Muscle layer of colon (tissue), 2 donors: Measurements from ENCODE around the gene OR2K2.
A peak's percentile ranks its signal among the peaks of the same experiment; 100 is the strongest.
"Not testable (repeated sequence)": the region's sequence is repeated elsewhere in the genome, so short reads cannot be mapped to it uniquely, and the experiment has no call there.

Experiments used
- H3K27ac ChIP-seq: one replicate; pipeline ENCODE4 v1.7.0; 2013; ENCODE audit warnings: low read depth, mild to moderate bottlenecking, low read length, moderate library complexity
- H3K27me3 ChIP-seq, 2 donors: one replicate each; pipeline ENCODE4 v1.7.0; 2013; ENCODE audit warnings: low read length in 2 of 2, mild to moderate bottlenecking in 2 of 2; ENCODE audit not compliant: insufficient read depth in 2 of 2, control insufficient read depth in 1 of 2
- H3K36me3 ChIP-seq: one replicate; pipeline ENCODE4 v1.7.0; 2013; ENCODE audit warnings: mild to moderate bottlenecking, low read length; ENCODE audit not compliant: insufficient read depth
- H3K4me1 ChIP-seq: one replicate; pipeline ENCODE4 v1.7.0; 2013; ENCODE audit warnings: mild to moderate bottlenecking, low read length; ENCODE audit not compliant: insufficient read depth
- H3K4me3 ChIP-seq, 2 donors: one replicate each; pipeline ENCODE4 v1.7.0; 2013; ENCODE audit warnings: low read length in 2 of 2, low read depth in 1 of 2, mild to moderate bottlenecking in 1 of 2, moderate library complexity in 1 of 2
- H3K9ac ChIP-seq: one replicate; pipeline ENCODE4 v1.7.0; 2013; ENCODE audit warnings: low read length
- H3K9me3 ChIP-seq: one replicate; pipeline ENCODE4 v1.7.0; 2013; ENCODE audit warnings: mild to moderate bottlenecking, low read length
- donor health status: abdominal sarcoma.
- donor health status: Adenocarcinoma of cecum.

Gene OR2K2

DNA sequence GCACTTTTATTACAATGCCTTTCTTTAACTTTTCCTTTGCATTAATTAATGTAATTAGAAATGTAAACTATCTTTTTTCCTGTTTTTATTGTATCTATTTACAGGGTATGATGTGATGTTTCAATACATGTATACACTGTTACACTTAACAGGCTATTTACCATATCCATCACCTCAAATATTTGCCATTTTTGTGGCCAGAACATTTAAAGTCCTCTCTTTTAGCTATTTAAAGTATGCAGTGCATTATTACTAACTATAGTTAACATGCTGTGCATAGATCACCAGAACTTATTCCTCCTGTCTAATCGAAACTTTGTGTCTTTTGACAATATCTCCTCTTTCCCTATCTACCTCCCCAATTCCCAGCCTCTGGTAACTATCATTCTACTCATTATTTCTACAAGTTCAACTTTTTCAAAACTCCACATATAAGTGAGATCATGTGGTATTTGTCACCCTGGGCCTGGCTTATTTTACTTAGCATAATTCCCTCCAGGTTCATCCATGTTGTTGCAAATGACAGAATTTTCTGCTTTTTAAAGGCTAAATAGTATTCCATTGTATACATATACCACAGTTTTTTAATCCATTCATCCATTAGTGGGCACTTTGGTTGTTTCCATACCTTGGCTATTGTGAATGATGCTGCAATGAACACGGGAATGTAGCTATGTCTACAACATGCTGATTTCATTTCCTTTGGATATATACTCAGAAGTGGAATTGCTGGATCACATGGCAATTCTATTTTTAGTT is 32.8 kb downstream of the OR2K2 start:
- H3K36me3 ChIP-seq: no peaks in the 10 kb centered on the region
- H3K9ac ChIP-seq: no peak overlapping the region
- no peaks in the 10 kb centered on the region for H3K27me3 ChIP-seq
- no peaks in the 10 kb centered on the region for H3K4me1 ChIP-seq
- H3K27ac ChIP-seq: peak overlapping the region; percentile 30
- no peaks in the 10 kb centered on the region for H3K9me3 ChIP-seq
- H3K4me3 ChIP-seq: no peak overlapping the region

- Histone ChIP-seq H3K9me3 (no peaks in the 10 kb centered on the region), H3K4me1 (no peaks in the 10 kb centered on the region), H3K27me3 (no peaks in the 10 kb centered on the region), H3K27ac (peak overlapping the region; percentile 10), H3K4me3 (no peak overlapping the region), H3K36me3 (no peaks in the 10 kb centered on the region), H3K9ac (no peak overlapping the region)
Observed at GRCh38 chr9:111294691-111295451, 35.2 kb downstream of the OR2K2 start.

DNA sequence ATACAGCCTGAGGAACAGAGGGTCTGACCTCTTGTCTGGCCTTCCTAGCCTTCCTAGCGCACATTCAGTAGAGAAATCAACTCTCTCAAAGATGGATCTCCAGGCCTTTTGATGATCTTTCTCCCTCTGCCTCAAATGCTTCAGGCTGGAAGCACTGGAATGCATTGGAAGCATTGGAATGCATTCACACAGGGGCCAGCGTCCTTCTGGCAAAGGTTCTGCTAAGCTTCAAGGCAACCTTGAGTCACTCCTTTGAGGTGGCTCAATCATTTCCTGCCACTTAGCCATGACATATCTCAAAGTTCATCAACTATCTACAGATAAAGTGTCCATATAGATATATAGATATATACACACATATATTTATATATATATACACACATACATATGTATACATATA is 42.9 kb downstream of the OR2K2 start:
- Histone ChIP-seq H3K4me3 (no peak overlapping the region), H3K36me3 (no peaks in the 10 kb centered on the region), H3K27me3 (no peaks in the 10 kb centered on the region), H3K27ac (no peak overlapping the region), H3K4me1 (no peaks in the 10 kb centered on the region), H3K9ac (no peak overlapping the region), H3K9me3 (no peaks in the 10 kb centered on the region)

DNA sequence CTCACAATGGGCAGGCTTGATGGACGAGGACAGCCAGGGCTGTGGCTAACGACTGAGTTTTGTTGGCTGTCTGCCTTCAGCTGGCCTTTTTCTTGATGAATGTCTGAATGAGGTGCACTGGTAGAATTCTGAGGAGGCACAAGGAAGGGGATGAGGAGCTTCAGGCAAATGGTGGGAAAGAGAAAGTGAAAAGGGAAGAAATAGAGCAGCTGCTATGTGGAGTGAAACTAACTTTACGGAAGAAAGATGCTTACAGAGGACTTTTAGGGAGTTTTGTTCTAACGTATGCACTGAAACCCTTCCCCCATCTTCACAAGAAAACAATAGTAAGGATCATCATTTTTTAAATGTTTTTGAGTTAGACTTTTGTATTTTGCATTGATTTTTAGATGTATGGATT is 45.3 kb downstream of the OR2K2 start:
- no peak overlapping the region for H3K27ac ChIP-seq
- no peak overlapping the region for H3K4me3 ChIP-seq
- H3K27me3 ChIP-seq: no peaks in the 10 kb centered on the region
- no peaks in the 10 kb centered on the region for H3K4me1 ChIP-seq
- H3K36me3 ChIP-seq: no peaks in the 10 kb centered on the region
- no peaks in the 10 kb centered on the region for H3K9me3 ChIP-seq
- H3K9ac ChIP-seq: no peak overlapping the region

DNA sequence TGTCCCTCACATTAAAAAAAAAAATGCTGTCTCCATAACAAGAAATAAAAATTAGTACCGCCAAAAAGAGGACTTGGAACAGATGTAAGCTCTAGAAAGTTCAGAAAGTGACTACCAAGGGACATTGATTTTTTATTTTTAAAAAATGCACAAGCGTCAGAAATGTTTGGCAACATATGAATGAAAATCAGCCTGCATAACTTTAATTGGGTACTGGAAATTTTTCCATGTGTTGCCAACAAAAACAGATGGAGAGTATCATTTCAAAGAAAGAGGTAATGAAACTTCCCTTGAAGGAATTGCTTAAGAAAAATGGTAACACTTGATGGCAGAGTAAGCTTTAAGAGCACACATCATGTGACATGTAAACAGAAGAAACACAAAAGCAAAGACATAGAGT is 47.2 kb downstream of the OR2K2 start:
- H3K27me3 ChIP-seq: no peaks in the 10 kb centered on the region
- no peak overlapping the region for H3K9ac ChIP-seq
- no peak overlapping the region for H3K4me3 ChIP-seq
- no peaks in the 10 kb centered on the region for H3K36me3 ChIP-seq
- H3K4me1 ChIP-seq: no peaks in the 10 kb centered on the region
- no peak overlapping the region for H3K27ac ChIP-seq
- no peaks in the 10 kb centered on the region for H3K9me3 ChIP-seq

GRCh38 chr9:111280795-111281194 is 49.2 kb downstream of the OR2K2 start:
- not testable (repeated sequence) for H3K9ac ChIP-seq

More at GRCh38 chr9:111280795-111281194, 49.2 kb downstream of the OR2K2 start:
- not testable (repeated sequence) for H3K36me3 ChIP-seq, H3K9me3 ChIP-seq, H3K4me3 ChIP-seq, H3K27ac ChIP-seq, H3K4me1 ChIP-seq, H3K27me3 ChIP-seq
